H1 (cell line): ENCODE measurements around the gene SF3B1.

ENCODE experiments used
- BCL11A ChIP-seq, 2 experiments: IDR thresholded peaks; one replicate each; pipeline ENCODE4 v1.6.1; 2011; ENCODE audit warnings: low read depth in 2 of 2, low read length in 2 of 2, mild to moderate bottlenecking in 2 of 2
- CHD1 ChIP-seq: IDR thresholded peaks from 2 replicates; pipeline ENCODE4 v1.6.1; 2012; ENCODE audit warnings: low read depth, low read length, improper control_type of control experiment
- CHD2 ChIP-seq: IDR thresholded peaks from 2 replicates; pipeline ENCODE4 v1.6.1; 2012; ENCODE audit warnings: low read length, improper control_type of control experiment
- FOSL1 ChIP-seq: IDR thresholded peaks from 2 replicates; pipeline ENCODE4 v1.6.1; 2011; ENCODE audit warnings: mild to moderate bottlenecking, low read depth, low read length, moderate library complexity; ENCODE audit not compliant: insufficient read depth
- NRF1 ChIP-seq: IDR thresholded peaks from 2 replicates; pipeline ENCODE4 v1.6.1; 2011; ENCODE audit warnings: mild to moderate bottlenecking, low read depth, low read length, improper control_type of control experiment
- POLR2A ChIP-seq, 2 experiments: IDR thresholded peaks; 1 replicate in 1 of 2; 2 replicates in 1 of 2; pipeline ENCODE4 v1.6.1; 2011; ENCODE audit warnings: low read depth in 2 of 2, low read length in 2 of 2, mild to moderate bottlenecking in 2 of 2; ENCODE audit errors: control extremely low read depth in 1 of 2
- POLR2AphosphoS5 ChIP-seq: IDR thresholded peaks from 2 replicates; pipeline ENCODE4 v1.6.1; 2011; ENCODE audit warnings: low read depth, low read length
- RNF2 ChIP-seq: fragments of 200-900, 300-1000 bp; sonication (generic); IDR thresholded peaks from 2 replicates; pipeline ENCODE4 v1.7.1; 2016; ENCODE audit warnings: borderline replicate concordance, low read depth, mild to moderate bottlenecking, antibody characterized with exemption, low read length; ENCODE audit not compliant: poor library complexity, severe bottlenecking; ENCODE audit errors: missing control alignments
- TAF1 ChIP-seq: IDR thresholded peaks from 2 replicates; pipeline ENCODE4 v1.6.1; 2011; ENCODE audit warnings: mild to moderate bottlenecking, low read depth, low read length
- TBP ChIP-seq: IDR thresholded peaks from 2 replicates; pipeline ENCODE4 v1.6.1; 2011; ENCODE audit warnings: low read depth, low read length, improper control_type of control experiment
- YY1 ChIP-seq: IDR thresholded peaks from 2 replicates; pipeline ENCODE4 v1.6.1; 2011; ENCODE audit warnings: low read depth, mild to moderate bottlenecking, low read length
- TF ChIP-seq, protein P1 (sequence below), 3 experiments: IDR thresholded peaks; 1 replicate in 2 of 3; 2 replicates in 1 of 3; pipeline versions ENCODE4 v1.5.1 to v1.6.1; 2011; ENCODE audit warnings: low read length in 3 of 3, mild to moderate bottlenecking in 3 of 3, inconsistent platforms in 2 of 3, low read depth in 1 of 3, moderate library complexity in 1 of 3; ENCODE audit not compliant: insufficient read depth in 1 of 3; ENCODE audit errors: control extremely low read depth in 1 of 3

DNA sequence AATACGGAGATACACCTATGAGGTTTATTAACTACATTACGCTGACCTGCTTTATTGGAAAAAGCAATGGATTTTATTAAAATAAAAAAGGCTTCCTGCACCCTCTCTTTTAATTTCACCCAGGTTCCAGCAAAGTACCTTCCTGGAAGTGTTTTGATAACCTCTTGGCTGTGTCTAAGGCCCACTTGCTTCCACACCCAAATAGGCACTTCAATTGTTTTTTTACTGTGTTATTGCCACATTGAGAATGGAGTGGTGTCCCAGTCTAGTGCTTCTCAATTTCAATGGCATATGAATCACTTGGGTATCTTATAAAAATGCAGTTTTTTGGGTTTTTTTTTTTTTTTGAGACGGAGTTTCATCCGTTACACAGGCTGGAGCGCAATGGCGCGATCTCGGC, 47.6 kb downstream of the SF3B1 start:
- no peak for TF ChIP-seq RNF2
- no peak for TF ChIP-seq FOSL1
- no peak for TF ChIP-seq BCL11A (IDR thresholded peaks at IDR 0.05; ENCODE audit: low read depth in 2 of 2, low read length in 2 of 2)
- TF ChIP-seq TAF1 = no peak
- TF ChIP-seq YY1 = no peak
- TF ChIP-seq NRF1 = no peak
- TF ChIP-seq TBP = no peak
- TF ChIP-seq CHD1 = no peak
- TF ChIP-seq POLR2A (IDR thresholded peaks at IDR 0.05; ENCODE audit: control extremely low read depth in 1 of 2, low read depth in 2 of 2, low read length in 2 of 2) = no peak
- TF ChIP-seq CHD2 = no peak
- TF ChIP-seq POLR2AphosphoS5 = no peak
- TF ChIP-seq, protein P1, sequence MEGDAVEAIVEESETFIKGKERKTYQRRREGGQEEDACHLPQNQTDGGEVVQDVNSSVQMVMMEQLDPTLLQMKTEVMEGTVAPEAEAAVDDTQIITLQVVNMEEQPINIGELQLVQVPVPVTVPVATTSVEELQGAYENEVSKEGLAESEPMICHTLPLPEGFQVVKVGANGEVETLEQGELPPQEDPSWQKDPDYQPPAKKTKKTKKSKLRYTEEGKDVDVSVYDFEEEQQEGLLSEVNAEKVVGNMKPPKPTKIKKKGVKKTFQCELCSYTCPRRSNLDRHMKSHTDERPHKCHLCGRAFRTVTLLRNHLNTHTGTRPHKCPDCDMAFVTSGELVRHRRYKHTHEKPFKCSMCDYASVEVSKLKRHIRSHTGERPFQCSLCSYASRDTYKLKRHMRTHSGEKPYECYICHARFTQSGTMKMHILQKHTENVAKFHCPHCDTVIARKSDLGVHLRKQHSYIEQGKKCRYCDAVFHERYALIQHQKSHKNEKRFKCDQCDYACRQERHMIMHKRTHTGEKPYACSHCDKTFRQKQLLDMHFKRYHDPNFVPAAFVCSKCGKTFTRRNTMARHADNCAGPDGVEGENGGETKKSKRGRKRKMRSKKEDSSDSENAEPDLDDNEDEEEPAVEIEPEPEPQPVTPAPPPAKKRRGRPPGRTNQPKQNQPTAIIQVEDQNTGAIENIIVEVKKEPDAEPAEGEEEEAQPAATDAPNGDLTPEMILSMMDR (IDR thresholded peaks at IDR 0.05; ENCODE audit: control extremely low read depth in 1 of 3, insufficient read depth in 1 of 3, low read depth in 1 of 3, low read length in 3 of 3) = no peak
